DMS 273 (cell line): Measurements from ENCODE around the gene JPH4.
"Not testable (repeated sequence)": the region's sequence is repeated elsewhere in the genome, so short reads cannot be mapped to it uniquely, and the experiment has no call there.

Experiments used
- DNase-seq: peaks from one replicate; lab custom pipeline; 2025; ENCODE audit not compliant: unreplicated experiment; lab: John Stamatoyannopoulos, UW

Gene JPH4

GRCh38 chr14:23550131-23550811 is 28.3 kb downstream of the JPH4 start:
- no peak for DNase-seq

DNA sequence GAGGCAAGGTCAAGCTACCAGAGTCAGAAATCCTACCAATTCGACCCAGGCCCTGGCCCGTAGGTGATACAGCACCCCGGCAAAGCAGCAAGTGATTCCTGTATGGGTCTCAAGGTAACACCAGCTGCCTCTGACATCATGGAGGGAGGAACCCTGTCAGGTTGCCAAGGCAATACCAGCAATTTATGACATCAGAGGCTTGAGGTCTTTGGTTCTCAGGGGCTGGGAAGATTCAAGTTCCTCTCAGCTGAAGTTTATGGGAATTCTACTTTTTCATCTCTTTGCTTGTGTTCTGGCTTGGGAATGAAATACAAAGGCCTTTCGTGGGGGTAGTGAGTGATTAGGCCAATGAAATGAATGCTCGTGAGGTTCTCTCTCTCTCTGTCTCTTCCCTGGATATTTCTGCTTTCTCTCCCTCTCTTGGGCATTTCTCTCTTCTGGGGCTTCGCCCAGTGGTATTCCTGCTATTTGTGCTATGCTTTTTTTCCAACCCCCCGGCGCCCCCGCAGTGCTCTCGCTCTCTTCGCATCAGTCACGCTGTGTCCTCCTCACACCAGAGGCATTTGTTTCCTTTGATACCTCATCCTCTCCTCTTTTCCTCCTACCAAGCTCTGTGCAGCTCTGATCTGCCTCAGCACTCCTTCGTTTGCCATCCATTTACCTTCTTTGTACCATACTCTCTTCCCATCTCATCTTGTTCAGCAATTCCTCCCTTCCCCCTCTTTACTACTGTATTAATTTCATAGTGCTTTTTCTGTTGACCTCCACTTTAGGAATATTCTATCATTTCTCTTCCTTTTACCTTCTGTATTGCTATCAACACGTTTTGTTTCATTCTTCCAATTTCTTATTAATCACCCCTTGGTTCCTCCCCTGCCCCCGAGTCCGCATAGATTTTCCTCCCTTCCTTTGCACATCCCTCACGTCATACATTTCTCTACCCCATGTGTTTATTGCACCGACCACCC is 30.0 kb downstream of the JPH4 start:
- DNase-seq: peak; percentile 67

DNA sequence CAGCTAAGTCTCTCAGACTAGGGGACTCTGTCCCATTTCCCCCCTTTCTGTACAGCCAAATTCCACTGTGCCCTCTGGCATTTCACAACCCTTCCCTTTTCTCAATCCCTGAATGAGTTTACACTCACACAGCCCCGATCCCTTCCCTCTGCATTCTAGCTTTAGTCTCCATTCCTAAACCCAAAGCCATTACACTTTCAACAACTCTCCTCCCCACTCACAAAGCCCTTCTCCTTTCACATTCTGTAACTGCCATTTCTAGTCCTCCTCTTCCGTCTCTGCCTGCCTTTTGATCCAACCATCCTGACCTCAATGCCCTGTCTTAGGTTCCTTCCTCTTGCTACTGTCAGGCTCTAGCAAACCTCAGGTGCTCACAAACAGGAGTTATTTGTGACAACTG is 30.7 kb downstream of the JPH4 start:
- no peak for DNase-seq

DNA sequence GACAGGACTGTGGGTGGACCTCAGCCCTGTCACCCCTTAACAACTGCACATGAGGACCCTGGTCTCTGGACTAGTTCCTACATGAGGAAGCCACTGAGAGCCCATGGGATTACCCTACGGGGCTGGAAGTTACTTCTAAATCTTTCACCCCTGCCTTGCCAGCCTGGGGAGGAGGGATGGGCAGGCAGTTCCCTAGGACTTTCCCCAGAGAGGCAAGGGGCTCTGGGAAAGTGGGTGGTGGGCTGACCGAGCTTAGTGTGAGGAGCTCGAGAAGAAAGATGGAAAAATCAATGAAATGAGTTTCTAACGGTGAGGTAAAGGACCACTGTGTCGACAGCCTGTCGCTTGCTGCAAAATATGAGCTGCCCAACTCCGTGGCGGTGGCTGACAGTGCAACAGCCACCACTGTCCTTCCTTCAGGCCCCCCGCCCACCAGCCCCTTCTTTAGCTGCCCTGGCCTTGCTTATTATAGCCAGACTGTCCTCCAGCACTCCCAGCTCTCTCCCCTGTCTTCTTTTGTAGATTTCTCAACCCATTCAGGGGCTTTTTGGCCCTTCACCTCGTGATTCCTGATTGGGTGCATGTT is 32.0 kb downstream of the JPH4 start:
- DNase-seq: no peak

GRCh38 chr14:23545740-23546365 is 32.7 kb downstream of the JPH4 start:
- DNase-seq: no peak

- DNase-seq: peak; percentile 83
These were observed 33.8 kb downstream of the JPH4 start for GRCh38 chr14:23544511-23545447.

GRCh38 chr14:23543403-23543802 is 35.2 kb downstream of the JPH4 start:
- no peak for DNase-seq

DNA sequence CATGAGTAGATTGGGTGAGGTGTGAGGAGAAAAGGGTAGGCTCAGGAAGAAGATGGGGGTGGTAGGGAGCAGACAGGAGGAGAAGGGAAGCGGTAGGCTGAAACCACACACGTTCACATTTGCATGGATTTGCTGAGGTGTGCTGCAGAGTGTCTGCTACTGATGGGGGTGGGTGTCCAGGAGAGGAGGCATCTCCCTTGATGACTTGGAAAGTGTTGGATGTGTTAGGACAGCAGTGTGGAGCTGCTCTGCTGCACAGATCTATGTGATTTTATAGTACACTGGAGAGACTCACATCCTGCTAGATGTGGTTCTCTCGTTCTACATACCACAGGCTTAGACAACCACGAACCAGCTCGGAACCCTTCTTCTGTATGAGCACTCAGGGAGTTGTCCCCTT is 36.3 kb downstream of the JPH4 start:
- DNase-seq: no peak

GRCh38 chr14:23540141-23540469 is 38.5 kb downstream of the JPH4 start:
- no peak for DNase-seq

DNA sequence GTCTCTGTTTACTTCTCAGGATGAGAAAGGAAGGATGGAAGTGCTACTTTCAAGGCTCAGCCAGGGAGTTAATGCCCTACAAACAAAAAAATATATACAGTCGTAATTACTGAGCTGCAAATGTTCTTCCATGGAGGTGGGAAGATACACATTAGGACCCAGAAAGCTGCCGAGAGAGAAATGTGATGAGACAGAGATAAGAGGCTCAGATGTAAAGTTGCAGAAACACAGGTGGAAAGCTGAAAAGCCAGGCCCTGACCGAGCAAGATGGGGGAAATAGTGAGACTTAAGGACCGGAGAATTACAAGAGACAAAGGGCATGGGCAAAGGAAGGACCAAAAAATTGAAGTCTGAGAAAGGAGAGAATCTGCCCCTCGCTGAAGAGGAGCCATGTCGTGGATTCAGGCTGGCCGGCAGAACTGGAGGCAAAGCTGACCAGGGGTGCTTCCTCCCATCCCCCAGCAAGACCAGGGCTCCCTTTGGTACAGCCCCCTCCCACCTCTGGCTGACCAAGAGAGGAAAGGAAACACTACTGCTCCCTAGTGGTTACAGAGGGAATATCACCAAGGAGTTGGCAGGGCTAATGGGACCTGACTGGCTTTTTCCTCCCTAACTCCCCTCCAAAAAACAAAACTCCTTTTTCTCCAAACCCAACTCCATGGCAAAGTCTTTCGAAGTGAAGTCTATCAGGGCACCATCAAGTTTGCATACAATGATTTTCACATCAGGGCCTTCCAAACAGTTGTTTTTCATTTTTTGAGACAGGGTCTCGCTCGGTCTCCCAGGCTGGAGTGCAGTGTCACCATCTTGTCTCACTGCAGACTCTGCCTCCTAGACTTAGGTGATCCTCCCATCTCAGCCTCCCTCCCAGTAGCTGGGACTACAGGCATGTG is 39.1 kb downstream of the JPH4 start:
- peak; percentile 78 for DNase-seq

DNA sequence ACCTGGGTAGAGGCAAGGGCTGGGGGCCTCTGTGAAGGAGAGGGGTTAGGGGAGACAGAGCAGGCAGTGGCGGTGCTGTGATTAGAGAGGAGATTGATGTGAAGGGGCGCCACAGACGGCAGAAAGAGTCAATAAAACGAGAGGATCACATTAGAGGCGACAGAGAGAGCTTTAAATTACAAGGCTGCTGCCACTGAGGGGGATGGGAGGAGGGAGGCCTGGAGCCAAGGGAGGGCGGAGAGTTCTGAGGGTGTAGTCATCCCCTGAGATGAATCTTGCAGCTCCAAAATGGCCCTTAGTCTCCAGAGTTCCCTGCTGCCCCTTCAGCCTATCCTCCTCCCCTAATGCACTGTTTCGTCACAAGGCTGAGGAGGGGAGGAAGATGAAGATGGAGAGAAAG is 39.8 kb downstream of the JPH4 start:
- peak; percentile 70 for DNase-seq

- DNase-seq: no peak
These were observed 40.4 kb downstream of the JPH4 start for GRCh38 chr14:23538050-23538718.

GRCh38 chr14:23537351-23538049 is 41.1 kb downstream of the JPH4 start:
- DNase-seq: peak; percentile 71

GRCh38 chr14:23536906-23537305 is 41.7 kb downstream of the JPH4 start:
- not testable (repeated sequence) for DNase-seq

GRCh38 chr14:23536494-23536893 is 42.1 kb downstream of the JPH4 start:
- no peak for DNase-seq

DNA sequence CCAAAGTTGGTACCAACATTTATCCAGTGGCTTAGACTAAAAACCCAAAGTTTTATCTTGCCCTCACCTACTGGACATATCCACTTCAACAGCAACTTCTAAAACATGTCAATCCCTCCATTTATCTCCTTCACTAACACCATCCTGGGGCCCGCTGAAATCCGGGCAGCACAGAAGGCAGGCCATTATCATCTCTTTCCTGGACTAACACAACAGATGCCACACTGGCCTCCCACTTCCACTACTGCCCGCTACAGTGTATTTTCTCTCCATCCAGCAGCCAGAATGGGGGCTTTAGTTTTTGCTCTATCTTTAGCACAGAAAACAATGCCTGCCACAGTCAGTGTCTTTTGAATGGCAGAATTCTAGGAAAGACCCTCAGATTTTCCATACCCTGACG is 42.6 kb downstream of the JPH4 start:
- no peak for DNase-seq

- DNase-seq: no peak
These were observed 44.7 kb downstream of the JPH4 start for GRCh38 chr14:23533652-23534435.

DNA sequence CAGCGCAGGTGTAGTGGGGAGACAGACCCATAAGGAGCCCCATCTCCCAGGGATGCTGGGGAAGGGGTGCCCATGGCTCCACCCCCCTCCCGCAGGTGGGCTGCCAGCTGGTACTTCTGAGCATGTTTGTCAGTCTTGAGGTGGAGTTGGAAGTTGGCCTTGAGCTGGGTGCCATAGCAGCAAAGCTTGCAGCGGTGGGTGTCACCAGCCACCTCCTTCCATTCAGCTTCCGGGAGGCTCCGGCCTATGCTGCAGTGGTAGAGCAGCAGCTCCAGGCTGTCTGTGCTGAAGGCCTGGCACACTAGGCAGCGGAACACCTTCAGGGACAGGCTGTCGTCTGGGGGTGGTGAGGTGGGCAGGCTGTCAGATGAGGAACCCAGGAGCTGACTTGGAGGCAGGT is 45.9 kb downstream of the JPH4 start:
- DNase-seq: no peak
